Measurements from ENCODE around the gene NLRP9.

Gene NLRP9

GRCh38 chr19:55691561-55692481 lies 46.4 kb downstream of the NLRP9 start:
- DNase-seq (ENCODE audit: low read depth, low spot score): no peak
- in situ Hi-C loops (cut with HindIII; ENCODE audit: low sequenced_read_pairs): no loop called here
- TF ChIP-seq CTCF (IDR thresholded peaks at IDR 0.05; ENCODE audit: low read depth, low read length): no peak
- no peak overlapping the region for H3K4me3 ChIP-seq (ENCODE audit: low read depth, low read length)

- H3K4me3 ChIP-seq (ENCODE audit: low read depth, low read length): no peak overlapping the region
- in situ Hi-C loops (cut with HindIII; ENCODE audit: low sequenced_read_pairs): no loop called here
- no peak for TF ChIP-seq CTCF (IDR thresholded peaks at IDR 0.05; ENCODE audit: low read depth, low read length)
- DNase-seq (ENCODE audit: low read depth, low spot score): no peak
These were observed 47.2 kb downstream of the NLRP9 start for GRCh38 chr19:55690769-55691545.

GRCh38 chr19:55690109-55690768 lies 48.0 kb downstream of the NLRP9 start:
- no peak overlapping the region for H3K4me3 ChIP-seq (ENCODE audit: low read depth, low read length)
- in situ Hi-C loops (cut with HindIII; ENCODE audit: low sequenced_read_pairs): no loop called here
- no peak for DNase-seq (ENCODE audit: low read depth, low spot score)
- no peak for TF ChIP-seq CTCF (IDR thresholded peaks at IDR 0.05; ENCODE audit: low read depth, low read length)

- DNase-seq (ENCODE audit: low read depth, low spot score): no peak
- in situ Hi-C loops (cut with HindIII; ENCODE audit: low sequenced_read_pairs): no loop called here
- TF ChIP-seq CTCF (IDR thresholded peaks at IDR 0.05; ENCODE audit: low read depth, low read length): no peak
- no peak overlapping the region for H3K4me3 ChIP-seq (ENCODE audit: low read depth, low read length)
These were observed 48.6 kb downstream of the NLRP9 start for GRCh38 chr19:55689411-55690108.

GRCh38 chr19:55688422-55689218 lies 49.6 kb downstream of the NLRP9 start:
- H3K4me3 ChIP-seq (ENCODE audit: low read depth, low read length): no peak overlapping the region
- no peak for TF ChIP-seq CTCF (IDR thresholded peaks at IDR 0.05; ENCODE audit: low read depth, low read length)
- no peak for DNase-seq (ENCODE audit: low read depth, low spot score)
- in situ Hi-C loops (cut with HindIII; ENCODE audit: low sequenced_read_pairs): no loop called here
